Measurements from ENCODE around the gene RSL24D1.
"Not testable (repeated sequence)": the region's sequence is repeated elsewhere in the genome, so short reads cannot be mapped to it uniquely, and the experiment has no call there.

The RSL24D1 gene

GRCh38 chr15:55197719-55198118 lies 978 bp upstream of the RSL24D1 start:
- Histone ChIP-seq H3K9ac (ENCODE audit: low read length) (no peak overlapping the region), H3K4me3 (ENCODE audit: low read length) (peak overlapping the region; percentile 96), H3K27ac (ENCODE audit: low read depth, low read length) (peak overlapping the region; percentile 94), H3K4me1 (ENCODE audit: control insufficient read depth, insufficient read depth, low read length) (peaks cover 7% of the 10 kb centered on the region), H3K27me3 (ENCODE audit: control insufficient read depth, insufficient read depth, low read length) (no peaks in the 10 kb centered on the region), H3K36me3 (ENCODE audit: control insufficient read depth, insufficient read depth, low read length) (no peaks in the 10 kb centered on the region)

DNA sequence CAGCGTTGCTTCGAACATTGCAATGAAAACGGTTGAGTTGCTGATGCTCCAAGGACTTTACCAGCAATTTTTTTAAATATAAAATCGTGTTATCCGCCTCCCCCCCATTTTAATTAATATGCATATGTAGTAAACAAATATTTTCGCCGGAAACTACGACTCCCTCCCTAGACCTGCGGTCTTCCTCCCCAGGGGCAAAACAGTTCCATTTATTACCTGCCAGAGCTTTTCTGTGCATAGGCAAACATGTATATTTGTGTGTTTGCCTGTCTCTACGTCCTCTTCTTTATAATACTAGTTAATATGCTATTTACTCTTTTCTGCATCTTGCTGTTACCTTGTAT lies 593 bp upstream of the RSL24D1 start:
- Histone ChIP-seq H3K27me3 (ENCODE audit: control insufficient read depth, insufficient read depth, low read length) (no peaks in the 10 kb centered on the region), H3K27ac (ENCODE audit: low read depth, low read length) (peak overlapping the region; percentile 94), H3K9ac (ENCODE audit: low read length) (peak overlapping the region; percentile 49), H3K4me1 (ENCODE audit: control insufficient read depth, insufficient read depth, low read length) (peaks cover 7% of the 10 kb centered on the region), H3K4me3 (ENCODE audit: low read length) (peak overlapping the region; percentile 96), H3K36me3 (ENCODE audit: control insufficient read depth, insufficient read depth, low read length) (no peaks in the 10 kb centered on the region)

- H3K4me1 ChIP-seq (ENCODE audit: control insufficient read depth, insufficient read depth, low read length) = peaks cover 7% of the 10 kb centered on the region
- peak overlapping the region; percentile 96 for H3K4me3 ChIP-seq (ENCODE audit: low read length)
- H3K27me3 ChIP-seq (ENCODE audit: control insufficient read depth, insufficient read depth, low read length) = no peaks in the 10 kb centered on the region
- H3K9ac ChIP-seq (ENCODE audit: low read length) = peak overlapping the region; percentile 98
- peaks cover 4% of the 10 kb centered on the region for H3K36me3 ChIP-seq (ENCODE audit: control insufficient read depth, insufficient read depth, low read length)
- peak overlapping the region; percentile 94 for H3K27ac ChIP-seq (ENCODE audit: low read depth, low read length)
Observed at GRCh38 chr15:55195996-55196395, 745 bp downstream of the RSL24D1 start.

- Histone ChIP-seq H3K27ac (ENCODE audit: low read depth, low read length) (no peak overlapping the region), H3K4me3 (ENCODE audit: low read length) (no peak overlapping the region), H3K9ac (ENCODE audit: low read length) (no peak overlapping the region), H3K4me1 (ENCODE audit: control insufficient read depth, insufficient read depth, low read length) (peaks cover 7% of the 10 kb centered on the region), H3K36me3 (ENCODE audit: control insufficient read depth, insufficient read depth, low read length) (peaks cover 4% of the 10 kb centered on the region), H3K27me3 (ENCODE audit: control insufficient read depth, insufficient read depth, low read length) (no peaks in the 10 kb centered on the region)
Observed at GRCh38 chr15:55194256-55194655, 2.5 kb downstream of the RSL24D1 start.

DNA sequence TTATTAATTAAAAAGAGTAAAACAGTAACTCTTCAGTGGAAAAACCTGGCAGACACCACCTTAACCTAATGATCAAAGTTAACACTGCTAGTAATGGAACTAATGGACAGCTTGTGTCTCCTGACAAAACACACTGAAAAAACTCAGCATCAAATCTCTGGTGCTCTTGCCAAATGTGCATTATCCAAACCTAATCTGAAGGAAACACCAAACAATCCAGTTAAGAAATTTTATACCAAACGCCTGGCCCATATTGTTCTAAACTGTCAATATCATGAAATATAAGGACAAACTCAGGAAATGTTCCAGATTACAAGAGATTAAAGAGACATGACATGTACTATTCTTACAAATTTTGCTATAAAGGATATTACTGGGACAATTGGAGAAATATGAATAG lies 10.4 kb downstream of the RSL24D1 start:
- Histone ChIP-seq H3K4me1 (ENCODE audit: control insufficient read depth, insufficient read depth, low read length) (no peaks in the 10 kb centered on the region), H3K36me3 (ENCODE audit: control insufficient read depth, insufficient read depth, low read length) (peaks cover 5% of the 10 kb centered on the region), H3K9ac (ENCODE audit: low read length) (no peak overlapping the region), H3K27me3 (ENCODE audit: control insufficient read depth, insufficient read depth, low read length) (no peaks in the 10 kb centered on the region), H3K4me3 (ENCODE audit: low read length) (no peak overlapping the region), H3K27ac (ENCODE audit: low read depth, low read length) (no peak overlapping the region)

DNA sequence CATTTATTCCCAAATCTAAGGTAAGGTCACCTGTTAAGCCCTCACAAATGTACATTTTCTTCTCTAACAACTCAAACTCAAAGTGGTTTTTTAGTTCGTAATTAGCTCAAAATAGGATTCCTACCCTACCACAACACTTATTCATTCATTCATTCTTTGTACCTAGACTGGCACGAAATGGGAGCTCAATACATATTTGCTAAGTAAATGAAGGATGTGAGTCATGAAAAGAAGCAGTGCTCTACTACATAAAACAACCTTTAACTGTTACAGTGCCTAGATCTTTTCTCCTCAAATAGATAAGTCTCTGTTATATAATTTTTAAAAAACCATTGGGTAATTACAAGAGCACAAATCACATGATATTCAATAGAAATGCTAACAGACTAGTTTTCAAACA lies 13.1 kb downstream of the RSL24D1 start:
- peaks cover 16% of the 10 kb centered on the region for H3K36me3 ChIP-seq (ENCODE audit: control insufficient read depth, insufficient read depth, low read length)
- no peak overlapping the region for H3K27ac ChIP-seq (ENCODE audit: low read depth, low read length)
- no peaks in the 10 kb centered on the region for H3K27me3 ChIP-seq (ENCODE audit: control insufficient read depth, insufficient read depth, low read length)
- no peak overlapping the region for H3K4me3 ChIP-seq (ENCODE audit: low read length)
- H3K9ac ChIP-seq (ENCODE audit: low read length) = no peak overlapping the region
- H3K4me1 ChIP-seq (ENCODE audit: control insufficient read depth, insufficient read depth, low read length) = no peaks in the 10 kb centered on the region

DNA sequence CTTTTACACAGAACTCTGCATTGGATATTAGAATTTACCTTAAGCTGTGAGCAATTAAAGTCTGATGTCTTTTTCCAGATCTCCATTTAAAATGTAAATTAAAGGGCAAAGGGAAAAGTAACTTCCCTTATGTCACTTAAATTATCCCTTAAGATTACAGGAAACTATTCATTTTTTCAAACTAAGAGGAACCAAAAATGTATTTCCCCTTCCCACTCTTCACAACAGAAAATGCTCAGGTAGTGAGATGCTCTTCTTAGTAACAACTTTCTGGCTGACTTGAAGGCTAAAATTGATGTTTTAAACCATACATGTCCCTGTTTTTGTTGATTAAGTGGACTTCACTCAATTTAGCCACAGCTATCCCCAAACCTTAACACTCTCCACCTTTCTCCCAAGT lies 17.6 kb downstream of the RSL24D1 start:
- no peaks in the 10 kb centered on the region for H3K4me1 ChIP-seq (ENCODE audit: control insufficient read depth, insufficient read depth, low read length)
- H3K27ac ChIP-seq (ENCODE audit: low read depth, low read length) = no peak overlapping the region
- peaks cover 12% of the 10 kb centered on the region for H3K36me3 ChIP-seq (ENCODE audit: control insufficient read depth, insufficient read depth, low read length)
- H3K9ac ChIP-seq (ENCODE audit: low read length) = no peak overlapping the region
- no peak overlapping the region for H3K4me3 ChIP-seq (ENCODE audit: low read length)
- no peaks in the 10 kb centered on the region for H3K27me3 ChIP-seq (ENCODE audit: control insufficient read depth, insufficient read depth, low read length)

DNA sequence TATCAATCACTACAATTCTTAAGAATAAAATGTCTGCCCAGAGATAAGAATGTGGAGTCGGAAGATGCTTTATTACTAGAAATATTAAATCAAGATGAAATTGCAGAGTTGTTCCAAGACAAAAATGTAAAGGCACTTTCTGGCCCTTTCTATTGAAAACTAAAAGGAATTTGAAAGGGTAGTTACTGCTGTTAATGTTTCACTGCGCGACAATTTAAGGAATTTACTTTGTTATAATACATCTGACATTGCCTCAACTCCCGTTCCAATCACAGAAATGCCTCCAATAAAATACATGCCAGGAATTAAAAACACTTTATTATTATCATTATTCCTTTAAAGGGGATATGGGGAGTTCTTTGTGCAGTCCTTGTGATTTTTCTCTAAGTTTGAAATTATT lies 26.4 kb downstream of the RSL24D1 start:
- no peaks in the 10 kb centered on the region for H3K27me3 ChIP-seq (ENCODE audit: control insufficient read depth, insufficient read depth, low read length)
- no peak overlapping the region for H3K9ac ChIP-seq (ENCODE audit: low read length)
- H3K36me3 ChIP-seq (ENCODE audit: control insufficient read depth, insufficient read depth, low read length) = no peaks in the 10 kb centered on the region
- H3K4me3 ChIP-seq (ENCODE audit: low read length) = no peak overlapping the region
- no peak overlapping the region for H3K27ac ChIP-seq (ENCODE audit: low read depth, low read length)
- no peaks in the 10 kb centered on the region for H3K4me1 ChIP-seq (ENCODE audit: control insufficient read depth, insufficient read depth, low read length)

GRCh38 chr15:55168350-55168974 lies 28.3 kb downstream of the RSL24D1 start:
- no peaks in the 10 kb centered on the region for H3K27me3 ChIP-seq (ENCODE audit: control insufficient read depth, insufficient read depth, low read length)
- no peak overlapping the region for H3K27ac ChIP-seq (ENCODE audit: low read depth, low read length)
- no peaks in the 10 kb centered on the region for H3K36me3 ChIP-seq (ENCODE audit: control insufficient read depth, insufficient read depth, low read length)
- no peak overlapping the region for H3K9ac ChIP-seq (ENCODE audit: low read length)
- H3K4me3 ChIP-seq (ENCODE audit: low read length) = no peak overlapping the region
- H3K4me1 ChIP-seq (ENCODE audit: control insufficient read depth, insufficient read depth, low read length) = no peaks in the 10 kb centered on the region

DNA sequence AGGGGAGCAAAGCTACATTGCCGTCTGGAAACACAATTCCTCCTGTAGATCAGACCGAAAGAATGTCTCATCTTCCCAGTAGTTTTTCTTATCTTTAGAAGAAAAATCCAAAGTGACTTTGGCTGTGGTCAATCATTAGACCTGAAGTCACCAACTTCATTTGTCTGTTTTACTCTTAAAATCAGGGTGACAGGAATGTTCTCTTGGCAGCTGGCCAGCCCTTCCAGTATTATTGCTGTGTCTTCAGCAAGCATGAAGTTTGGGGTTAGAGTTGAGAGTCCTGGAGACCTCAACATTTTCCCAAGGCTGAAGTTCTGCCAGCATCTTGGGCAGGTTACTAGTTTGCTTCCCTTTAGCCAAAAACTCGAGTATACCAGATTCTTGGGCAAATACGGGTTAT lies 32.5 kb downstream of the RSL24D1 start:
- Histone ChIP-seq H3K27me3 (ENCODE audit: control insufficient read depth, insufficient read depth, low read length) (no peaks in the 10 kb centered on the region), H3K9ac (ENCODE audit: low read length) (no peak overlapping the region), H3K4me1 (ENCODE audit: control insufficient read depth, insufficient read depth, low read length) (no peaks in the 10 kb centered on the region)

GRCh38 chr15:55151631-55152030 lies 45.1 kb downstream of the RSL24D1 start:
- Histone ChIP-seq H3K4me1 (ENCODE audit: control insufficient read depth, insufficient read depth, low read length) (no peaks in the 10 kb centered on the region), H3K4me3 (ENCODE audit: low read length) (no peak overlapping the region), H3K36me3 (ENCODE audit: control insufficient read depth, insufficient read depth, low read length) (no peaks in the 10 kb centered on the region), H3K9ac (ENCODE audit: low read length) (no peak overlapping the region), H3K27ac (ENCODE audit: low read depth, low read length) (no peak overlapping the region), H3K27me3 (ENCODE audit: control insufficient read depth, insufficient read depth, low read length) (no peaks in the 10 kb centered on the region)

More for the DNA sequence above, 32.5 kb downstream of the RSL24D1 start:
- H3K4me3 ChIP-seq (ENCODE audit: low read length) = no peak overlapping the region
- H3K36me3 ChIP-seq (ENCODE audit: control insufficient read depth, insufficient read depth, low read length) = no peaks in the 10 kb centered on the region
- H3K27ac ChIP-seq (ENCODE audit: low read depth, low read length) = no peak overlapping the region

DNA sequence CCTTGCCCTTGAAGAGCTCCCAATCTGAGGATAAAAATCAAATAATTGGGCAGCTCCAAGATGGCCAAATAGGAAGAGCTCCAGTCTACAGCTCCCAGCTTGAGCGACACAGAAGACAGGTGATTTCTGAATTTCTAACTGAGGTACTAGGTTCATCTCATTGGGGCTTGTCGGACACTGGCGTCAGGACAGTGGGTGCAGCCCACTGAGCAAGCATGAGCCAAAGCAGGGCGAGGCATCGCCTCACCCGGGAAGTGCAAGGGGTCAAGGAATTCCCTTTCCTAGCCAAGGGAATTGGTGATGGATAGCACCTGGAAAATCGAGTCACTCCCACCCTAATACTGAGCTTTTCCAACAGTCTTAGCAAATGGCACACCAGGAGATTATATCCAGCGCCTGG lies 53.6 kb downstream of the RSL24D1 start:
- not testable (repeated sequence) for H3K27me3 ChIP-seq (ENCODE audit: control insufficient read depth, insufficient read depth, low read length); H3K4me1 ChIP-seq (ENCODE audit: control insufficient read depth, insufficient read depth, low read length); H3K4me3 ChIP-seq (ENCODE audit: low read length); H3K27ac ChIP-seq (ENCODE audit: low read depth, low read length); H3K9ac ChIP-seq (ENCODE audit: low read length); H3K36me3 ChIP-seq (ENCODE audit: control insufficient read depth, insufficient read depth, low read length)

DNA sequence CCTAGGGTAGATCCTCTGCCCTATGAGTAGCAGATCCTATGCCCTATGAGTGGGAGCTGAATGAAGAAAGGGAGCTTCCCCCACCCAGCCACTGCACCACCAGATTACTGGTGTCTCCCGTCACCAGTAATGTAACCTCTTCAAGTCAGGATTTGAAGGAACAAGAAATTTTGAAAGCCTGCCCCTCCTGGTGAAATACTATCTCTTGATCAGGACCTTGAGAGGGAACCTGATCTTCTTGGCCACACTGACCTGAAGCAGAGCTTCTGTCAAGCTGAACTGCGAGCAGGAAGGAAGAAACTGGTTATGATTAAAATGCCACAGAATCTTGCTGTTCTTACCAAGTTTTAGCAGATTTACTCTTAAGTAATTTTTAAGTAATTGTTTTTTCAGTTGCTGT lies 62.8 kb downstream of the RSL24D1 start:
- no peak overlapping the region for H3K4me3 ChIP-seq (ENCODE audit: low read length)
- no peaks in the 10 kb centered on the region for H3K27me3 ChIP-seq (ENCODE audit: control insufficient read depth, insufficient read depth, low read length)
- H3K9ac ChIP-seq (ENCODE audit: low read length) = no peak overlapping the region
- no peaks in the 10 kb centered on the region for H3K4me1 ChIP-seq (ENCODE audit: control insufficient read depth, insufficient read depth, low read length)
- no peaks in the 10 kb centered on the region for H3K36me3 ChIP-seq (ENCODE audit: control insufficient read depth, insufficient read depth, low read length)
- H3K27ac ChIP-seq (ENCODE audit: low read depth, low read length) = no peak overlapping the region
